GM18951 (cell line): Measurements from ENCODE around the gene OR6K3.

Source experiments
- POLR2A ChIP-seq: IDR thresholded peaks from 4 replicates; pipeline ENCODE4 v1.6.1; 2011; ENCODE audit warnings: mild to moderate bottlenecking; ENCODE audit not compliant: insufficient read length, insufficient read depth; ENCODE audit errors: extremely low read depth
- in situ Hi-C: fragments of 300-500 bp; cut with MboI; formaldehyde crosslinking; loops from one replicate; pipeline ENCODE4 v1.12.0; 2022; ENCODE audit warnings: low sequenced_read_pairs, mixed read lengths, inconsistent platforms; ENCODE audit not compliant: unreplicated experiment

OR6K3 gene

GRCh38 chr1:158720620-158721019, at the start of gene OR6K3:
Gene OR6K3, minus strand, starts transcription at chr1:158720720. Its CDS starts 2,605 bp downstream, at chr1:158718115.
- in situ Hi-C loops, result no loop called here
- TF ChIP-seq POLR2A, result no peak

- in situ Hi-C loops, result no loop called here
- TF ChIP-seq POLR2A, result no peak
These were observed 33.9 kb upstream of the OR6K3 start, which contains the start of gene OR6K6 for GRCh38 chr1:158754420-158754819. Gene OR6K6, plus strand, starts transcription at chr1:158754720. Its CDS starts 168 bp downstream, at chr1:158754888.

GRCh38 chr1:158752155-158752712, 31.7 kb upstream of the OR6K3 start:
- in situ Hi-C loops, result no loop called here
- no peak for TF ChIP-seq POLR2A

- TF ChIP-seq POLR2A, result no peak
These were observed 15.3 kb upstream of the OR6K3 start for GRCh38 chr1:158735848-158736247.

GRCh38 chr1:158732524-158732923, 12.0 kb upstream of the OR6K3 start:
- in situ Hi-C loops, result no loop called here
- TF ChIP-seq POLR2A, result no peak

More at GRCh38 chr1:158735848-158736247, 15.3 kb upstream of the OR6K3 start:
- in situ Hi-C loops, result no loop called here

- in situ Hi-C loops, result no loop called here
These were observed 11.2 kb upstream of the OR6K3 start for GRCh38 chr1:158731707-158732106.

GRCh38 chr1:158730453-158730852, 9.9 kb upstream of the OR6K3 start:
- TF ChIP-seq POLR2A, result no peak
- in situ Hi-C loops, result no loop called here

More at GRCh38 chr1:158731707-158732106, 11.2 kb upstream of the OR6K3 start:
- no peak for TF ChIP-seq POLR2A

GRCh38 chr1:158728510-158729225, 8.1 kb upstream of the OR6K3 start:
- in situ Hi-C loops, result no loop called here
- TF ChIP-seq POLR2A, result no peak

- in situ Hi-C loops, result no loop called here
- TF ChIP-seq POLR2A, result no peak
These were observed 3.9 kb upstream of the OR6K3 start for GRCh38 chr1:158724442-158724841.

GRCh38 chr1:158719664-158720063, 856 bp downstream of the OR6K3 start:
- in situ Hi-C loops, result no loop called here
- TF ChIP-seq POLR2A, result no peak

GRCh38 chr1:158717344-158717743, 3.2 kb downstream of the OR6K3 start:
- no peak for TF ChIP-seq POLR2A
- in situ Hi-C loops, result no loop called here

- in situ Hi-C loops, result no loop called here
- TF ChIP-seq POLR2A, result no peak
These were observed 4.2 kb downstream of the OR6K3 start for GRCh38 chr1:158716335-158716734.

- in situ Hi-C loops, result no loop called here
- no peak for TF ChIP-seq POLR2A
These were observed 5.8 kb downstream of the OR6K3 start for GRCh38 chr1:158714754-158715153.

- in situ Hi-C loops, result no loop called here
- TF ChIP-seq POLR2A, result no peak
These were observed 9.4 kb downstream of the OR6K3 start for GRCh38 chr1:158711098-158711497.

- no peak for TF ChIP-seq POLR2A
- in situ Hi-C loops, result no loop called here
These were observed 14.4 kb downstream of the OR6K3 start for GRCh38 chr1:158706096-158706495.

GRCh38 chr1:158700552-158700951, 20.0 kb downstream of the OR6K3 start, which contains the start of gene OR6K2:
Gene OR6K2, minus strand, starts transcription at chr1:158700652. Its CDS starts 0 bp downstream, at chr1:158700652.
- no peak for TF ChIP-seq POLR2A
- in situ Hi-C loops, result no loop called here
